CD4-positive, alpha-beta T cell treated with Interleukin-17A for 4 hours (primary cell): ENCODE data around the gene EXOC1L.

Source experiments
- DNase-seq: peaks from one replicate; pipeline ENCODE4 v3.0.0-alpha.2; 2020; ENCODE audit warnings: mixed read lengths

Gene EXOC1L

GRCh38 chr4:55884851-55885219, 65.2 kb downstream of the EXOC1L start:
- no peak for DNase-seq
